Measurements from ENCODE around the gene MEGF10.

The MEGF10 gene

DNA sequence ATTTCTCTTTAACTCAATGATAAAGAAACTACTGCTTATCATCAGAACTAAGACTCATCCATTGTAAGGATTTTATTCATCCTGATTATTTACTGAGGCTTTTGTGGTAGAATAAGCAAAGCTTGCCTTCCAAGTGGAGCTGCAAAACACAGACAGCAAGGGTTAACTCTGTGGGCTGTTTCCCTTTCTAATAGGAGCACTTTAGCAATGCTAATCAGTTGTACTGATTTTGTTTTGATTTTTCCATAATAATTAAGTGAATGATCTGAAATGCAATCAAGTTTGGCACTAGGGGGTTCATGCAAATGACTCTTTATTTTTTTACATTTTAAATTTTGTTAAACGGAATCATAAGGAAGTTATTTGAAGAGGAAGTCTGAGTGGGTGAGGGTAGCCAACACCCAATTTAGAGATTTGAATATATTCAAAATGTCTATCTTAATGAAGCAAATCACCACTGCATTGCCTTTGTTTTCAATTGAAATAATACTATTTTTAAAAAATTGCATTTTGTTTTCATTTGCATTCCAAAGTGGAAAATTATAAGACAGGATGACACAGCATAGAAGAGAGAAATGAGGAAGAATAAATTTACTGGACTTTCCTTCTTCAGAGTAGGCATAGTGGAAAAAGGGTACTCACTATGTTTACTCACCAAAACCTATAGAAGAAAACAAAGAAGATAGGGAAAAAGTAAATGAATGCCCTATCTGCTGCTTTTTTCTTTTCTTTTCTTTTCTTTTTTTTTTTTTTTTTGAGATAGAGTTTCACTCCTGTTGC lies 36.6 kb downstream of the MEGF10 start:
- no peaks in the 10 kb centered on the region for H3K27me3 Mint-ChIP-seq (ENCODE audit: low read depth)
- no peaks in the 10 kb centered on the region for H3K36me3 Mint-ChIP-seq (ENCODE audit: low read depth)
- no peaks in the 10 kb centered on the region for H3K9me3 Mint-ChIP-seq
- H3K4me3 Mint-ChIP-seq, result no peak overlapping the region
- peaks cover 19% of the 10 kb centered on the region for H3K4me1 Mint-ChIP-seq
- TF ChIP-seq, protein P1, sequence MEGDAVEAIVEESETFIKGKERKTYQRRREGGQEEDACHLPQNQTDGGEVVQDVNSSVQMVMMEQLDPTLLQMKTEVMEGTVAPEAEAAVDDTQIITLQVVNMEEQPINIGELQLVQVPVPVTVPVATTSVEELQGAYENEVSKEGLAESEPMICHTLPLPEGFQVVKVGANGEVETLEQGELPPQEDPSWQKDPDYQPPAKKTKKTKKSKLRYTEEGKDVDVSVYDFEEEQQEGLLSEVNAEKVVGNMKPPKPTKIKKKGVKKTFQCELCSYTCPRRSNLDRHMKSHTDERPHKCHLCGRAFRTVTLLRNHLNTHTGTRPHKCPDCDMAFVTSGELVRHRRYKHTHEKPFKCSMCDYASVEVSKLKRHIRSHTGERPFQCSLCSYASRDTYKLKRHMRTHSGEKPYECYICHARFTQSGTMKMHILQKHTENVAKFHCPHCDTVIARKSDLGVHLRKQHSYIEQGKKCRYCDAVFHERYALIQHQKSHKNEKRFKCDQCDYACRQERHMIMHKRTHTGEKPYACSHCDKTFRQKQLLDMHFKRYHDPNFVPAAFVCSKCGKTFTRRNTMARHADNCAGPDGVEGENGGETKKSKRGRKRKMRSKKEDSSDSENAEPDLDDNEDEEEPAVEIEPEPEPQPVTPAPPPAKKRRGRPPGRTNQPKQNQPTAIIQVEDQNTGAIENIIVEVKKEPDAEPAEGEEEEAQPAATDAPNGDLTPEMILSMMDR (IDR thresholded peaks at IDR 0.05; ENCODE audit: unreplicated experiment in 3 of 3), result no peak
- no peak overlapping the region for H3K27ac Mint-ChIP-seq

DNA sequence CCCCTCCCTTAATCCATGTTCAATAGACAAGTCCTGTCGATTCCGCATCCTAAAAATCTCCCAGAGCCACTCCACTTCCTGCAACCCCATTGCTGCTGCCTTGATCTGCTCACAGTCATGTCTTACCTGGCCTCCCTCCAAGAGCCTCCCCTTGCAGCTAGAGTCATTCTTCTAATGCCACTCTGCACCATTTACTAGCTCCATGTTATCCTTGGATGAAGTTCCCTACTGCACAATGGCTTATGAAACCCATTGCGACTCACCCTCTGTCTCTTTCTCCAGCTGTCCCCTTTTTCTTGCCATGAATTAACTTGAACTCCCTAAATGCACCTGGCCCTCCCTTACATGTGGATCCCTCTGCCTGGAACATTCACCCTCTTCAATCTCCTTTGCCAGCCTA lies 39.5 kb downstream of the MEGF10 start:
- Mint-ChIP-seq H3K9me3 (no peaks in the 10 kb centered on the region), H3K36me3 (ENCODE audit: low read depth) (no peaks in the 10 kb centered on the region), H3K4me3 (no peak overlapping the region), H3K27me3 (ENCODE audit: low read depth) (peaks cover 1% of the 10 kb centered on the region), H3K4me1 (peaks cover 7% of the 10 kb centered on the region), H3K27ac (no peak overlapping the region)
- TF ChIP-seq, protein P1 (IDR thresholded peaks at IDR 0.05; ENCODE audit: unreplicated experiment in 3 of 3), result no peak

DNA sequence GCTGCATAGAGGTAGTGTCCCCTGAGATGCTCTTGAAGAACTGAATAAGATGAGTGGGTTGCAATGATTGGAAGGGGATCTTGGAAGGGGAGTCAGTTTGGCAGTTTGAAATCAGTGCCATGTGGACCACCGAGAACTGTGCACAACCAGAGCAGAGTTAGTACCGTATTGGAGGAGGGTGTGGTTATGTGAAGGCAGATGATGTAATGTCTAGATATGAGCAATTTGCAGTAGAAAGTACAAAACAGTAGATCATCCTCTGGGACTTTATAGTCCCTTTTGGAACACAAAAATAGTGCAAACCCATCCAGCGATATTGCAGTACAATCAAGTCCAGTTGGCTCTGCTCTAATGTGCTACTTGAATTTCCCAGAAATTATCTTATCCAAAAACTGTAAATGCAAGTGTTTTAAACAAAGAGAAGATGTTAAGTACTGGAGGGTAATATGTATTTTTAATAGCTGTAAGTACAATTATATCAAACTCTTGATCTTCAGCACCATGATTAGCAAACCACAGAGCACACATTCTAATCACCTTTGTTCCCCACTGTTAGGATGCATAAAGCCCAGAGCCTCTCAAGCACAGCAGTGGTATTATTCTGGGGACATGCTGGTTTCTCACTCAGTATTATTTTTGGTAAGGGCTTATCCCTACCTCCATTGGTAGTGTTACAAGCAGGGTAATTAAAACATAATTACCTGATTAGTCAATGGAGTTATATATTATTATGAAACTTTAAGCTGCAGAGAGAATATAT lies 41.5 kb downstream of the MEGF10 start:
- H3K36me3 Mint-ChIP-seq (ENCODE audit: low read depth), result no peaks in the 10 kb centered on the region
- no peaks in the 10 kb centered on the region for H3K9me3 Mint-ChIP-seq
- peaks cover 7% of the 10 kb centered on the region for H3K4me1 Mint-ChIP-seq
- H3K27me3 Mint-ChIP-seq (ENCODE audit: low read depth), result peaks cover 3% of the 10 kb centered on the region
- TF ChIP-seq, protein P1 (IDR thresholded peaks at IDR 0.05; ENCODE audit: unreplicated experiment in 3 of 3), result no peak
- H3K27ac Mint-ChIP-seq, result no peak overlapping the region
- no peak overlapping the region for H3K4me3 Mint-ChIP-seq

DNA sequence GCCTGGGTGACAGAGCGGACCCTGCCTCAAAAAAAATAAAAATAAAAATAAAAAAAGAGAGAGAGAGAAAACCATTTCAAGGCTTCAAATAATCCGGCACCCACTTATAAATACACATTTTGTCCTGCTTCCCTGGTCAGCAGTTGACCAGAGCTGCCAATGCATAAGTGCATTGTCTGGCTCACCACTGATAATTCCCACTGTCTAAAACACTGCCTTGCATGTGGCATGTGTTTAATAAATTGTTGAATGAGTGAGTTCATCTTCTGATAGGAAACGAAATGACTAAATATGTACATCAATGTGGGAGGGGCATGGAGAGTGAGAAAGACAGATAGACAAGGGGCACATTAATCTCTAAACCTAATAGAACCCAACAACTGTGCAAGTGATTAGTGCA lies 42.9 kb downstream of the MEGF10 start:
- Mint-ChIP-seq H3K4me3 (no peak overlapping the region), H3K9me3 (no peaks in the 10 kb centered on the region), H3K27ac (no peak overlapping the region), H3K27me3 (ENCODE audit: low read depth) (peaks cover 3% of the 10 kb centered on the region), H3K36me3 (ENCODE audit: low read depth) (no peaks in the 10 kb centered on the region), H3K4me1 (peaks cover 17% of the 10 kb centered on the region)
- TF ChIP-seq, protein P1 (IDR thresholded peaks at IDR 0.05; ENCODE audit: unreplicated experiment in 3 of 3), result no peak

DNA sequence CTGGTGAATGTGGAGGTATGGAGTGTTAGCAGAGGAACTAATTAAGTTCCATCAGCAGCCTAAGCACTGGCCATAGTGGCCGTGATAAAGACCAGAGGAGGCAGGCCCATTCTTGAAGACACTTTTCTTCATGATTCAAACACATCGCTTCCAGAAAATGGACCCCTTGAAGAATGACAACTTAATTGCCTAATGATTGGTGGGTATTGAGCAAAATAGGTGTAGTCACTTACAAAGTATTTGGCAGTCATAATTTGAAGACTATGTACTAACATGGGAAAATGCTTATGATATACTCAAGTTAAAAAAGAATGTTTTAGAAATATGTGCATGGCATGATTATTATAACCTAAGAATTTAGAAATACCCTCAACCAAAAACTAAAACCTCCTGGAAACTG lies 44.8 kb downstream of the MEGF10 start:
- Mint-ChIP-seq H3K27me3 (ENCODE audit: low read depth) (peaks cover 3% of the 10 kb centered on the region), H3K36me3 (ENCODE audit: low read depth) (no peaks in the 10 kb centered on the region), H3K9me3 (no peaks in the 10 kb centered on the region), H3K4me3 (no peak overlapping the region), H3K27ac (no peak overlapping the region), H3K4me1 (peaks cover 12% of the 10 kb centered on the region)
- TF ChIP-seq, protein P1 (IDR thresholded peaks at IDR 0.05; ENCODE audit: unreplicated experiment in 3 of 3), result no peak

Measured in nephron (organoid).